Kidney (tissue), 14 donors: ENCODE data around the gene FAM241A. TPM values are rescaled to one million over a fixed set of nuclear protein-coding genes. Genes with fewer than 3 reads are reported as not detected.

Experiments used
- DNase-seq, 5 donors: peaks; one replicate each; pipeline ENCODE4 v3.0.0-alpha.2; 2013 to 2020
- FAIRE-seq: peaks from 2 replicates; lab custom pipeline; 2012; peaks lifted over from hg19 to GRCh38; lab: Jason Lieb, UNC
- H3K27ac ChIP-seq, 2 donors: one replicate each; pipeline ENCODE4 v1.7.0; 2013; ENCODE audit warnings: low read depth in 2 of 2, low read length in 2 of 2, inconsistent platforms in 1 of 2
- H3K27me3 ChIP-seq: one replicate; pipeline ENCODE4 v1.7.1; 2013; ENCODE audit warnings: low read length, inconsistent platforms; ENCODE audit not compliant: control insufficient read depth, insufficient read depth
- H3K36me3 ChIP-seq, 3 donors: one replicate each; pipeline versions ENCODE4 v1.7.0 to v1.7.1; 2013; ENCODE audit warnings: low read length in 3 of 3, control low read depth in 1 of 3, inconsistent platforms in 1 of 3; ENCODE audit not compliant: insufficient read depth in 3 of 3, control insufficient read depth in 2 of 3
- H3K4me1 ChIP-seq, 3 donors: one replicate each; pipeline versions ENCODE4 v1.7.0 to v1.7.1; 2013; ENCODE audit warnings: low read length in 3 of 3, inconsistent platforms in 1 of 3, low read depth in 1 of 3; ENCODE audit not compliant: control insufficient read depth in 2 of 3, insufficient read depth in 2 of 3
- H3K4me3 ChIP-seq, 3 donors: one replicate each; pipeline versions ENCODE4 v1.7.0 to v1.8.1; 2013; ENCODE audit warnings: low read length in 3 of 3, control low read depth in 1 of 3, inconsistent platforms in 1 of 3
- H3K9ac ChIP-seq, 3 donors: one replicate each; pipeline versions ENCODE4 v1.7.0 to v1.7.1; 2013; ENCODE audit warnings: low read length in 3 of 3, control low read depth in 1 of 3, inconsistent platforms in 1 of 3
- H3K9me3 ChIP-seq, 3 donors: one replicate each; pipeline versions ENCODE4 v1.7.0 to v1.7.1; 2013; ENCODE audit warnings: low read length in 3 of 3, control low read depth in 1 of 3, inconsistent platforms in 1 of 3; ENCODE audit not compliant: control insufficient read depth in 2 of 3, insufficient read depth in 1 of 3
- intact Hi-C: fragments of 100-400 bp; cut with DNase I; formaldehyde crosslinking; loops from one replicate; pipeline ENCODE4 v1.11.1; 2022
- polyA plus RNA-seq: library from polyadenylated mRNA; stranded (reverse); fragments of 350-450 nt; fragmentation: Illumina TruSeq; extraction: RNeasy Lipid Tissue Mini Kit (QIAGEN cat#74804); gene quantifications from one replicate; pipeline ENCODE4 v1.2.3, GENCODE V29; 2014; ENCODE audit warnings: low read depth, low replicate concordance; ENCODE audit not compliant: insufficient read depth
- total RNA-seq: library from RNA; stranded (reverse); fragmentation: NEBNext Ultra II Directional; extraction: Animal tissue kit (Norgen Biotek cat#: 25700); gene quantifications from one replicate; pipeline ENCODE4 v1.2.1, GENCODE V29; 2021
- TF ChIP-seq, protein P1 (sequence below): IDR thresholded peaks from 3 replicates; pipeline ENCODE4 v1.5.1; 2012; ENCODE audit warnings: mild to moderate bottlenecking, moderate library complexity, borderline replicate concordance; ENCODE audit not compliant: insufficient read depth; ENCODE audit errors: extremely low read depth
- donor health status: control.
- donor health status: control.
- donor health status: control.
- donor health status: control.
- donor health status: control.
- donor health status: DM: yes; HTN: yes; CAD: no.
- donor health status: Normal renal cell carcinoma (clear cell type).

Gene FAM241A
- total and polyA plus RNA-seq, 2 donors from 2014 or later, result 1.9 to 2.9 TPM

DNA sequence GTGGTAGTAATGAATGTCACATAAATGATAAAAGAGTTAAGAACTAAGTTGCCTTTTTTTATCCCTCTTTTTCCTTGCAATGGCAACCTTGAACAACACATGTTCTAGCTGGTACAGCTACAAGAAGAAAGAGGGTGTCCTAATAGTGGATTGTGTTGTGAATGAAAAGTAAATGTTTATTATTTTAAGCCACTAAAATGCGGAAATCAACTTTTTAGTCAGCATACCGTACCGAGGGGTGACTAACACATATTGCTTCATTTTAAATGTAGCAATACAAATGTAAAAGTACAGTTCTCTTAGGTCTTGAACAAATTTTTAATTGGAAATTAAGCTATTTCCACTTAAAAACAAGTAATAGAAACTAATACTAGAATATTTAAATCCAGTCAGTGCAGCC is 68.6 kb downstream of the FAM241A start:
- Histone ChIP-seq H3K36me3 (no peaks in the 10 kb centered on the region), H3K4me3 (no peak overlapping the region), H3K4me1 (no peaks in the 10 kb centered on the region), H3K27ac (no peak overlapping the region), H3K27me3 (no peaks in the 10 kb centered on the region), H3K9me3 (no peaks in the 10 kb centered on the region), H3K9ac (no peak overlapping the region)
- no peak for FAIRE-seq
- DNase-seq, result no peak
- TF ChIP-seq, protein P1, sequence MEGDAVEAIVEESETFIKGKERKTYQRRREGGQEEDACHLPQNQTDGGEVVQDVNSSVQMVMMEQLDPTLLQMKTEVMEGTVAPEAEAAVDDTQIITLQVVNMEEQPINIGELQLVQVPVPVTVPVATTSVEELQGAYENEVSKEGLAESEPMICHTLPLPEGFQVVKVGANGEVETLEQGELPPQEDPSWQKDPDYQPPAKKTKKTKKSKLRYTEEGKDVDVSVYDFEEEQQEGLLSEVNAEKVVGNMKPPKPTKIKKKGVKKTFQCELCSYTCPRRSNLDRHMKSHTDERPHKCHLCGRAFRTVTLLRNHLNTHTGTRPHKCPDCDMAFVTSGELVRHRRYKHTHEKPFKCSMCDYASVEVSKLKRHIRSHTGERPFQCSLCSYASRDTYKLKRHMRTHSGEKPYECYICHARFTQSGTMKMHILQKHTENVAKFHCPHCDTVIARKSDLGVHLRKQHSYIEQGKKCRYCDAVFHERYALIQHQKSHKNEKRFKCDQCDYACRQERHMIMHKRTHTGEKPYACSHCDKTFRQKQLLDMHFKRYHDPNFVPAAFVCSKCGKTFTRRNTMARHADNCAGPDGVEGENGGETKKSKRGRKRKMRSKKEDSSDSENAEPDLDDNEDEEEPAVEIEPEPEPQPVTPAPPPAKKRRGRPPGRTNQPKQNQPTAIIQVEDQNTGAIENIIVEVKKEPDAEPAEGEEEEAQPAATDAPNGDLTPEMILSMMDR, result no peak
- intact Hi-C loops, result no loop called here

DNA sequence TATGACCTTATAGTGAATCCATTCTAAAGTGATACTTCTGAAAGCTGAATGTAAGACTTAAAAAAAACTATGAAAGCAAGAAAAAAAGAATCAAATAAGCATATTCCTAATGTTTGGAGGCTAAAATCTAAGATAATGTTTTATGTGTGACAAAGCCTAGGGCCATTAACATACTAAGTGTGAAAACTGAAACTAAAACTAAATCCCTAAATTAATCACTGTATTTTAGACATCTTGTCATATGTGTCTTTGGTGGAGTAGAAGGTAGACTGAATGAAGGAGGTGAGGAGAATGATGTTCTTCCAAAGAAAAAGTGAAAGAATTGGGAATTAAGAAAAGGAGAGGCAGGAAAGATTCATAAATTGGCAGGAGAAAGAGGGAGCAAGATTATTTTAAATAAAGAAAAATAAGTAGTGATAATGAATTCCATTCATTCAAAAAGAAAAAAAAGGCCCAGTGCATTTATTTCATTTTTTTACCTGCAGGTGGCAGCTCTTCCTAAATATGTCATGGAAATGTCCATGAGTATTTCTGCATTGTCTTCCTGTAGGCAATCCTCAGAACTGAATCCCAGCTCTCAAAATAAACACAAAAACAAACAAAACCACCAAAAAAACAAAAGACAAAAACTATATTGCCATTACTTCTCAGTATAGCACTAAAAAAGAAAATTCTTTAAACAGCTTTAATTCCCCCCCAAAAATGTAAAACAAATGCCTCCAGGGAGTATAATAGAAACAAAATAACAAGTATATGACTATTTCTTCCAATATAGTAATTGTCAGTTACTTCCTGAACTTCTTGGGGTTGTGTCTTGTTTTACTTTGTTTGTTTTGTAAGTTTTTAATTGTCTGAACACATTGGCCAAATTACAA is 69.4 kb downstream of the FAM241A start:
- H3K9ac ChIP-seq, result no peak overlapping the region
- intact Hi-C loops, result no loop called here
- H3K9me3 ChIP-seq, result no peaks in the 10 kb centered on the region

DNA sequence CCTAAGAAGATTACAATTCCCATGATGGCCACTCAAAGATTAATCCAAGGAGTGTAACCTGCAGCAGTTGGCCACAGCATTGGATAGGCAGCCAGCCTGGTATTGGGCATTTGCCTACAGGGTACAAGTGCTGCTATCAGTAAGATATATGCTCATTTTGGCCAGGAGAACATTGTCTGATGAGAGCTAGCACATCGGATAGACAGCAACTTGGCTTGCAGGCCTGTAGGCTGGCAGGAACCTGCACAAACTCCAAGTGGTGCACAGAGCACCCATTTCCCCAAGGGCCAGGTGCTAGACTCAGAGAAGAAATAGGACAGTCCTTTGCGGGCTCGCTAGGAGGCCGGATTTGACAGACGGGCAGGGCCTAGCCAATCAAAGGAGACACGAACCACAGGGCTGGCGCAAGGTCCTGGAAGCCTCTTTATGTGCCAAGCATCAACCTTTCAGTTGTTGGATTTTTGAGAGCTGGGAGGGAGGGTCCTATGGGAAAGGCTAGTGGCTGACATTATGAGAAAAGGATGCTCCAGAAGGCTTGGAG is 74.6 kb downstream of the FAM241A start:
- TF ChIP-seq, protein P1, result no peak
- H3K9ac ChIP-seq, result no peak overlapping the region
- H3K4me3 ChIP-seq, result no peak overlapping the region
- FAIRE-seq (no peak), DNase-seq (no peak)
- no peaks in the 10 kb centered on the region for H3K4me1 ChIP-seq
- no peaks in the 10 kb centered on the region for H3K36me3 ChIP-seq
- intact Hi-C loops, result loop anchor here (10.0 kb wide), 1 partner anchor 75 kb away; the partner anchor contains the start of gene FAM241A
- no peaks in the 10 kb centered on the region for H3K27me3 ChIP-seq
- no peak overlapping the region for H3K27ac ChIP-seq
- H3K9me3 ChIP-seq, result no peaks in the 10 kb centered on the region

More for the DNA sequence above, 69.4 kb downstream of the FAM241A start:
- DNase-seq (peak in 1 of 5 donors; percentile 23), FAIRE-seq (peak; percentile 74)
- no peaks in the 10 kb centered on the region for H3K4me1 ChIP-seq
- no peaks in the 10 kb centered on the region for H3K36me3 ChIP-seq
- TF ChIP-seq, protein P1, result peak; percentile 47
- H3K4me3 ChIP-seq, result no peak overlapping the region
- no peaks in the 10 kb centered on the region for H3K27me3 ChIP-seq
- H3K27ac ChIP-seq, result no peak overlapping the region
